ENCODE results near the gene BMP7. TPM values are rescaled to one million over a fixed set of nuclear protein-coding genes. Genes with fewer than 3 reads are reported as not detected.

The BMP7 gene
- total and polyA plus RNA-seq, 2 of the 8 experiments (the other 6 are each of a cell fraction or from before 2014, with no cell fraction given) = 9.2 to 14.7 TPM

DNA sequence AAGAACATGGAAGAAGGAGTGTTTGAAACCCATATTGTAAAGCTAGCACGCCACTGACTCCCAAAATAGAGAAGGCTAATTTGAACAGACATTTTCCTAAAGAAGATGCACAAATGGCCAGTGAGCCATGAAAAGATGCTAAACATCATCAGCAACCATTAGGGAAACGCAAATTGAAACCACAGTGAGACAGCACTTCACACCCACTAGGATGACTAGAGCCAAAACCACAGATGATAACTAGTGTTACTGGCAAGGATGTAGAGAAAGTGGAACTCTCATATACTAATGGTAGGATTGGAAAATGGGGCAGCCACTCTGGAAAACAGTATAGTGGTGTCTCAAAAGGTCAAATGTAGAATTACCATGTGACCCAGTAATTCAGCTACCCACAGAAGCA is 58.2 kb downstream of the BMP7 start (continued):
- TF ChIP-seq, protein P1, sequence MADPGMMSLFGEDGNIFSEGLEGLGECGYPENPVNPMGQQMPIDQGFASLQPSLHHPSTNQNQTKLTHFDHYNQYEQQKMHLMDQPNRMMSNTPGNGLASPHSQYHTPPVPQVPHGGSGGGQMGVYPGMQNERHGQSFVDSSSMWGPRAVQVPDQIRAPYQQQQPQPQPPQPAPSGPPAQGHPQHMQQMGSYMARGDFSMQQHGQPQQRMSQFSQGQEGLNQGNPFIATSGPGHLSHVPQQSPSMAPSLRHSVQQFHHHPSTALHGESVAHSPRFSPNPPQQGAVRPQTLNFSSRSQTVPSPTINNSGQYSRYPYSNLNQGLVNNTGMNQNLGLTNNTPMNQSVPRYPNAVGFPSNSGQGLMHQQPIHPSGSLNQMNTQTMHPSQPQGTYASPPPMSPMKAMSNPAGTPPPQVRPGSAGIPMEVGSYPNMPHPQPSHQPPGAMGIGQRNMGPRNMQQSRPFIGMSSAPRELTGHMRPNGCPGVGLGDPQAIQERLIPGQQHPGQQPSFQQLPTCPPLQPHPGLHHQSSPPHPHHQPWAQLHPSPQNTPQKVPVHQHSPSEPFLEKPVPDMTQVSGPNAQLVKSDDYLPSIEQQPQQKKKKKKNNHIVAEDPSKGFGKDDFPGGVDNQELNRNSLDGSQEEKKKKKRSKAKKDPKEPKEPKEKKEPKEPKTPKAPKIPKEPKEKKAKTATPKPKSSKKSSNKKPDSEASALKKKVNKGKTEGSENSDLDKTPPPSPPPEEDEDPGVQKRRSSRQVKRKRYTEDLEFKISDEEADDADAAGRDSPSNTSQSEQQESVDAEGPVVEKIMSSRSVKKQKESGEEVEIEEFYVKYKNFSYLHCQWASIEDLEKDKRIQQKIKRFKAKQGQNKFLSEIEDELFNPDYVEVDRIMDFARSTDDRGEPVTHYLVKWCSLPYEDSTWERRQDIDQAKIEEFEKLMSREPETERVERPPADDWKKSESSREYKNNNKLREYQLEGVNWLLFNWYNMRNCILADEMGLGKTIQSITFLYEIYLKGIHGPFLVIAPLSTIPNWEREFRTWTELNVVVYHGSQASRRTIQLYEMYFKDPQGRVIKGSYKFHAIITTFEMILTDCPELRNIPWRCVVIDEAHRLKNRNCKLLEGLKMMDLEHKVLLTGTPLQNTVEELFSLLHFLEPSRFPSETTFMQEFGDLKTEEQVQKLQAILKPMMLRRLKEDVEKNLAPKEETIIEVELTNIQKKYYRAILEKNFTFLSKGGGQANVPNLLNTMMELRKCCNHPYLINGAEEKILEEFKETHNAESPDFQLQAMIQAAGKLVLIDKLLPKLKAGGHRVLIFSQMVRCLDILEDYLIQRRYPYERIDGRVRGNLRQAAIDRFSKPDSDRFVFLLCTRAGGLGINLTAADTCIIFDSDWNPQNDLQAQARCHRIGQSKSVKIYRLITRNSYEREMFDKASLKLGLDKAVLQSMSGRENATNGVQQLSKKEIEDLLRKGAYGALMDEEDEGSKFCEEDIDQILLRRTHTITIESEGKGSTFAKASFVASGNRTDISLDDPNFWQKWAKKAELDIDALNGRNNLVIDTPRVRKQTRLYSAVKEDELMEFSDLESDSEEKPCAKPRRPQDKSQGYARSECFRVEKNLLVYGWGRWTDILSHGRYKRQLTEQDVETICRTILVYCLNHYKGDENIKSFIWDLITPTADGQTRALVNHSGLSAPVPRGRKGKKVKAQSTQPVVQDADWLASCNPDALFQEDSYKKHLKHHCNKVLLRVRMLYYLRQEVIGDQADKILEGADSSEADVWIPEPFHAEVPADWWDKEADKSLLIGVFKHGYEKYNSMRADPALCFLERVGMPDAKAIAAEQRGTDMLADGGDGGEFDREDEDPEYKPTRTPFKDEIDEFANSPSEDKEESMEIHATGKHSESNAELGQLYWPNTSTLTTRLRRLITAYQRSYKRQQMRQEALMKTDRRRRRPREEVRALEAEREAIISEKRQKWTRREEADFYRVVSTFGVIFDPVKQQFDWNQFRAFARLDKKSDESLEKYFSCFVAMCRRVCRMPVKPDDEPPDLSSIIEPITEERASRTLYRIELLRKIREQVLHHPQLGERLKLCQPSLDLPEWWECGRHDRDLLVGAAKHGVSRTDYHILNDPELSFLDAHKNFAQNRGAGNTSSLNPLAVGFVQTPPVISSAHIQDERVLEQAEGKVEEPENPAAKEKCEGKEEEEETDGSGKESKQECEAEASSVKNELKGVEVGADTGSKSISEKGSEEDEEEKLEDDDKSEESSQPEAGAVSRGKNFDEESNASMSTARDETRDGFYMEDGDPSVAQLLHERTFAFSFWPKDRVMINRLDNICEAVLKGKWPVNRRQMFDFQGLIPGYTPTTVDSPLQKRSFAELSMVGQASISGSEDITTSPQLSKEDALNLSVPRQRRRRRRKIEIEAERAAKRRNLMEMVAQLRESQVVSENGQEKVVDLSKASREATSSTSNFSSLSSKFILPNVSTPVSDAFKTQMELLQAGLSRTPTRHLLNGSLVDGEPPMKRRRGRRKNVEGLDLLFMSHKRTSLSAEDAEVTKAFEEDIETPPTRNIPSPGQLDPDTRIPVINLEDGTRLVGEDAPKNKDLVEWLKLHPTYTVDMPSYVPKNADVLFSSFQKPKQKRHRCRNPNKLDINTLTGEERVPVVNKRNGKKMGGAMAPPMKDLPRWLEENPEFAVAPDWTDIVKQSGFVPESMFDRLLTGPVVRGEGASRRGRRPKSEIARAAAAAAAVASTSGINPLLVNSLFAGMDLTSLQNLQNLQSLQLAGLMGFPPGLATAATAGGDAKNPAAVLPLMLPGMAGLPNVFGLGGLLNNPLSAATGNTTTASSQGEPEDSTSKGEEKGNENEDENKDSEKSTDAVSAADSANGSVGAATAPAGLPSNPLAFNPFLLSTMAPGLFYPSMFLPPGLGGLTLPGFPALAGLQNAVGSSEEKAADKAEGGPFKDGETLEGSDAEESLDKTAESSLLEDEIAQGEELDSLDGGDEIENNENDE (IDR thresholded peaks at IDR 0.05; ENCODE audit: insufficient replicate concordance, low read length) = no peak
- TF ChIP-seq ZNF274 (IDR thresholded peaks at IDR 0.05; ENCODE audit: borderline replicate concordance, extremely low read depth, low read length) = no peak
- TF ChIP-seq, protein P2, sequence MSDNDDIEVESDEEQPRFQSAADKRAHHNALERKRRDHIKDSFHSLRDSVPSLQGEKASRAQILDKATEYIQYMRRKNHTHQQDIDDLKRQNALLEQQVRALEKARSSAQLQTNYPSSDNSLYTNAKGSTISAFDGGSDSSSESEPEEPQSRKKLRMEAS (IDR thresholded peaks at IDR 0.05) = no peak
- no peak for TF ChIP-seq CHD1 (IDR thresholded peaks at IDR 0.05; ENCODE audit: low read depth, low read length)
- no peak for TF ChIP-seq EGR1 (IDR thresholded peaks at IDR 0.05; ENCODE audit: borderline replicate concordance, low read depth, low read length)
- no peak for TF ChIP-seq TEAD4 (IDR thresholded peaks at IDR 0.05; ENCODE audit: low read depth, low read length)
- no peak for TF ChIP-seq KDM1A (IDR thresholded peaks at IDR 0.05; ENCODE audit: borderline replicate concordance, low read length)
- TF ChIP-seq EP300 (IDR thresholded peaks at IDR 0.05; ENCODE audit: borderline replicate concordance in 1 of 2, low read depth in 2 of 2, low read length in 2 of 2) = no peak
- TF ChIP-seq BACH1 (IDR thresholded peaks at IDR 0.05; ENCODE audit: low read length) = no peak
- no peak for TF ChIP-seq RBBP5 (IDR thresholded peaks at IDR 0.05; ENCODE audit: borderline replicate concordance, low read depth, low read length)
- TF ChIP-seq SP2 (IDR thresholded peaks at IDR 0.05; ENCODE audit: low read length) = no peak
- TF ChIP-seq YY1 (IDR thresholded peaks at IDR 0.05; ENCODE audit: low read depth, low read length) = no peak

All from H1 (cell line).